ENCODE measurements around the gene KRTAP10-1.

GRCh38 chr21:44582055-44582454 is 42.1 kb upstream of the KRTAP10-1 start:
- TF ChIP-seq CTCF (IDR thresholded peaks at IDR 0.05; ENCODE audit: borderline replicate concordance, extremely low read depth, low read length, poor library complexity, severe bottlenecking) = no peak
- no peak for TF ChIP-seq EZH2 (IDR thresholded peaks at IDR 0.05; ENCODE audit: borderline replicate concordance, low read depth, low read length, severe bottlenecking)

All from DND-41 (cell line).